GM11168 (cell line): ENCODE data around the gene CCBE1.

ENCODE experiments used
- in situ Hi-C: fragments of 300-500 bp; cut with MboI; formaldehyde crosslinking; loops from one replicate; pipeline ENCODE4 v1.12.0; 2022; ENCODE audit warnings: low sequenced_read_pairs; ENCODE audit not compliant: unreplicated experiment

CCBE1 gene

GRCh38 chr18:59627414-59627813, 69.8 kb downstream of the CCBE1 start:
- in situ Hi-C loops: no loop called here

GRCh38 chr18:59624369-59624765, 72.9 kb downstream of the CCBE1 start:
- in situ Hi-C loops: no loop called here

- in situ Hi-C loops: no loop called here
Measured at GRCh38 chr18:59623456-59624368, 73.5 kb downstream of the CCBE1 start.

- in situ Hi-C loops: no loop called here
Measured at GRCh38 chr18:59621027-59621426, 76.2 kb downstream of the CCBE1 start.

GRCh38 chr18:59620381-59620780, 76.8 kb downstream of the CCBE1 start:
- in situ Hi-C loops: no loop called here

- in situ Hi-C loops: no loop called here
Measured at GRCh38 chr18:59619816-59620215, 77.4 kb downstream of the CCBE1 start.

- in situ Hi-C loops: no loop called here
Measured at GRCh38 chr18:59617468-59617932, 79.7 kb downstream of the CCBE1 start.

- in situ Hi-C loops: no loop called here
Measured at GRCh38 chr18:59616501-59616900, 80.7 kb downstream of the CCBE1 start.

GRCh38 chr18:59613903-59614302, 83.3 kb downstream of the CCBE1 start:
- in situ Hi-C loops: no loop called here

- in situ Hi-C loops: no loop called here
Measured at GRCh38 chr18:59612381-59612780, 84.8 kb downstream of the CCBE1 start.

GRCh38 chr18:59610546-59611140, 86.6 kb downstream of the CCBE1 start:
- in situ Hi-C loops: no loop called here

- in situ Hi-C loops: no loop called here
Measured at GRCh38 chr18:59609654-59610053, 87.6 kb downstream of the CCBE1 start.

GRCh38 chr18:59607471-59607870, 89.8 kb downstream of the CCBE1 start:
- in situ Hi-C loops: no loop called here

GRCh38 chr18:59607078-59607379, 90.2 kb downstream of the CCBE1 start:
- in situ Hi-C loops: no loop called here

- in situ Hi-C loops: no loop called here
Measured at GRCh38 chr18:59606193-59607077, 90.8 kb downstream of the CCBE1 start.

GRCh38 chr18:59605633-59606192, 91.5 kb downstream of the CCBE1 start:
- in situ Hi-C loops: no loop called here

GRCh38 chr18:59604877-59605276, 92.3 kb downstream of the CCBE1 start:
- in situ Hi-C loops: no loop called here

- in situ Hi-C loops: no loop called here
Measured at GRCh38 chr18:59597049-59597448, 100.2 kb downstream of the CCBE1 start.

GRCh38 chr18:59593291-59593717, 103.9 kb downstream of the CCBE1 start:
- in situ Hi-C loops: no loop called here

- in situ Hi-C loops: no loop called here
Measured at GRCh38 chr18:59592624-59593023, 104.6 kb downstream of the CCBE1 start.
